ENCODE data around the gene RAPGEF4.
"Not testable (repeated sequence)": the region's sequence is repeated elsewhere in the genome, so short reads cannot be mapped to it uniquely, and the experiment has no call there.

RAPGEF4 gene

GRCh38 chr2:173021939-173022371, 286.3 kb downstream of the RAPGEF4 start:
- intact Hi-C loops (cut with micrococcal nuclease) = loop anchor here (1.0 to 10.0 kb wide), 4 partner anchors 49 to 1323 kb away; no protein-coding TSS in a partner anchor
- H3K27me3 Mint-ChIP-seq = peaks cover 3% of the 10 kb centered on the region
- no peak overlapping the region for H3K4me3 Mint-ChIP-seq

GRCh38 chr2:173023718-173024117, 288.1 kb downstream of the RAPGEF4 start:
- H3K27ac Mint-ChIP-seq = no peak overlapping the region
- H3K36me3 Mint-ChIP-seq (ENCODE audit: low read depth) = no peaks in the 10 kb centered on the region
- no peaks in the 10 kb centered on the region for H3K9me3 Mint-ChIP-seq
- intact Hi-C loops (cut with micrococcal nuclease) = loop anchor here (2.0 to 10.0 kb wide), 3 partner anchors 51 to 1321 kb away; no protein-coding TSS in a partner anchor
- H3K27me3 Mint-ChIP-seq = peaks cover 3% of the 10 kb centered on the region
- peaks cover 7% of the 10 kb centered on the region for H3K4me1 Mint-ChIP-seq (ENCODE audit: low read depth)
- no peak overlapping the region for H3K4me3 Mint-ChIP-seq

More at GRCh38 chr2:173021939-173022371, 286.3 kb downstream of the RAPGEF4 start:
- no peak overlapping the region for H3K27ac Mint-ChIP-seq
- no peaks in the 10 kb centered on the region for H3K9me3 Mint-ChIP-seq
- no peaks in the 10 kb centered on the region for H3K36me3 Mint-ChIP-seq (ENCODE audit: low read depth)
- peaks cover 7% of the 10 kb centered on the region for H3K4me1 Mint-ChIP-seq (ENCODE audit: low read depth)

GRCh38 chr2:173026479-173026878, 290.8 kb downstream of the RAPGEF4 start:
- no peak overlapping the region for H3K4me3 Mint-ChIP-seq
- no peaks in the 10 kb centered on the region for H3K9me3 Mint-ChIP-seq
- intact Hi-C loops (cut with micrococcal nuclease) = loop anchor here (10.0 kb wide), 2 partner anchors 58 to 1318 kb away; no protein-coding TSS in a partner anchor
- peaks cover 6% of the 10 kb centered on the region for H3K4me1 Mint-ChIP-seq (ENCODE audit: low read depth)
- no peak overlapping the region for H3K27ac Mint-ChIP-seq
- peaks cover 6% of the 10 kb centered on the region for H3K27me3 Mint-ChIP-seq
- H3K36me3 Mint-ChIP-seq (ENCODE audit: low read depth) = no peaks in the 10 kb centered on the region

- intact Hi-C loops (cut with micrococcal nuclease) = loop anchor here (1.0 to 10.0 kb wide), 3 partner anchors 57 to 1317 kb away; no protein-coding TSS in a partner anchor
- H3K9me3 Mint-ChIP-seq = no peaks in the 10 kb centered on the region
- no peaks in the 10 kb centered on the region for H3K36me3 Mint-ChIP-seq (ENCODE audit: low read depth)
- H3K27me3 Mint-ChIP-seq = peaks cover 5% of the 10 kb centered on the region
- H3K4me1 Mint-ChIP-seq (ENCODE audit: low read depth) = no peaks in the 10 kb centered on the region
- H3K27ac Mint-ChIP-seq = no peak overlapping the region
- H3K4me3 Mint-ChIP-seq = no peak overlapping the region
Observed at GRCh38 chr2:173027181-173028128, 291.8 kb downstream of the RAPGEF4 start.

- no peaks in the 10 kb centered on the region for H3K9me3 Mint-ChIP-seq
- no peaks in the 10 kb centered on the region for H3K4me1 Mint-ChIP-seq (ENCODE audit: low read depth)
- H3K4me3 Mint-ChIP-seq = no peak overlapping the region
- H3K36me3 Mint-ChIP-seq (ENCODE audit: low read depth) = no peaks in the 10 kb centered on the region
- intact Hi-C loops (cut with micrococcal nuclease) = loop anchor here (10.0 kb wide), 2 partner anchors 57 to 1317 kb away; no protein-coding TSS in a partner anchor
- H3K27me3 Mint-ChIP-seq = peaks cover 5% of the 10 kb centered on the region
- H3K27ac Mint-ChIP-seq = no peak overlapping the region
Observed at GRCh38 chr2:173028141-173028540, 292.5 kb downstream of the RAPGEF4 start.

GRCh38 chr2:173028671-173029070, 293.0 kb downstream of the RAPGEF4 start:
- Mint-ChIP-seq H3K9me3 (no peaks in the 10 kb centered on the region), H3K36me3 (ENCODE audit: low read depth) (no peaks in the 10 kb centered on the region), H3K27me3 (peaks cover 3% of the 10 kb centered on the region), H3K4me3 (no peak overlapping the region), H3K27ac (no peak overlapping the region), H3K4me1 (ENCODE audit: low read depth) (no peaks in the 10 kb centered on the region)
- intact Hi-C loops (cut with micrococcal nuclease) = loop anchor here (10.0 kb wide), 2 partner anchors 56 to 1316 kb away; no protein-coding TSS in a partner anchor

- H3K9me3 Mint-ChIP-seq = no peaks in the 10 kb centered on the region
- H3K4me1 Mint-ChIP-seq (ENCODE audit: low read depth) = peaks cover 5% of the 10 kb centered on the region
- intact Hi-C loops (cut with micrococcal nuclease) = no loop called here
- no peak overlapping the region for H3K27ac Mint-ChIP-seq
- no peaks in the 10 kb centered on the region for H3K36me3 Mint-ChIP-seq (ENCODE audit: low read depth)
- peaks cover 6% of the 10 kb centered on the region for H3K27me3 Mint-ChIP-seq
- H3K4me3 Mint-ChIP-seq = no peak overlapping the region
Observed at GRCh38 chr2:173030561-173031490, 295.2 kb downstream of the RAPGEF4 start.

GRCh38 chr2:173032032-173032431, 296.4 kb downstream of the RAPGEF4 start:
- H3K27ac Mint-ChIP-seq = no peak overlapping the region
- peaks cover 5% of the 10 kb centered on the region for H3K4me1 Mint-ChIP-seq (ENCODE audit: low read depth)
- no peaks in the 10 kb centered on the region for H3K9me3 Mint-ChIP-seq
- H3K27me3 Mint-ChIP-seq = peaks cover 6% of the 10 kb centered on the region
- intact Hi-C loops (cut with micrococcal nuclease) = no loop called here
- no peak overlapping the region for H3K4me3 Mint-ChIP-seq
- no peaks in the 10 kb centered on the region for H3K36me3 Mint-ChIP-seq (ENCODE audit: low read depth)

- no peaks in the 10 kb centered on the region for H3K36me3 Mint-ChIP-seq (ENCODE audit: low read depth)
- intact Hi-C loops (cut with micrococcal nuclease) = no loop called here
- no peak overlapping the region for H3K27ac Mint-ChIP-seq
- no peak overlapping the region for H3K4me3 Mint-ChIP-seq
- H3K4me1 Mint-ChIP-seq (ENCODE audit: low read depth) = peaks cover 5% of the 10 kb centered on the region
- peaks cover 6% of the 10 kb centered on the region for H3K27me3 Mint-ChIP-seq
- H3K9me3 Mint-ChIP-seq = no peaks in the 10 kb centered on the region
Observed at GRCh38 chr2:173033084-173033483, 297.4 kb downstream of the RAPGEF4 start.

- no peak overlapping the region for H3K4me3 Mint-ChIP-seq
- intact Hi-C loops (cut with micrococcal nuclease) = no loop called here
- H3K4me1 Mint-ChIP-seq (ENCODE audit: low read depth) = peaks cover 10% of the 10 kb centered on the region
- H3K27me3 Mint-ChIP-seq = peaks cover 6% of the 10 kb centered on the region
- no peak overlapping the region for H3K27ac Mint-ChIP-seq
- H3K36me3 Mint-ChIP-seq (ENCODE audit: low read depth) = no peaks in the 10 kb centered on the region
- no peaks in the 10 kb centered on the region for H3K9me3 Mint-ChIP-seq
Observed at GRCh38 chr2:173034143-173034542, 298.5 kb downstream of the RAPGEF4 start.

GRCh38 chr2:173037245-173038120, 301.8 kb downstream of the RAPGEF4 start:
- H3K4me1 Mint-ChIP-seq (ENCODE audit: low read depth) = peaks cover 11% of the 10 kb centered on the region
- H3K36me3 Mint-ChIP-seq (ENCODE audit: low read depth) = no peaks in the 10 kb centered on the region
- no peaks in the 10 kb centered on the region for H3K9me3 Mint-ChIP-seq
- peaks cover 2% of the 10 kb centered on the region for H3K27me3 Mint-ChIP-seq
- H3K27ac Mint-ChIP-seq = no peak overlapping the region
- intact Hi-C loops (cut with micrococcal nuclease) = no loop called here
- H3K4me3 Mint-ChIP-seq = no peak overlapping the region

GRCh38 chr2:173038257-173038656, 302.6 kb downstream of the RAPGEF4 start:
- H3K27ac Mint-ChIP-seq; H3K36me3 Mint-ChIP-seq (ENCODE audit: low read depth); H3K9me3 Mint-ChIP-seq; intact Hi-C loops (cut with micrococcal nuclease); H3K4me3 Mint-ChIP-seq; H3K27me3 Mint-ChIP-seq: not testable (repeated sequence)
- H3K4me1 Mint-ChIP-seq (ENCODE audit: low read depth) = peaks cover 18% of the 10 kb centered on the region

- H3K4me3 Mint-ChIP-seq = no peak overlapping the region
- no peak overlapping the region for H3K27ac Mint-ChIP-seq
- intact Hi-C loops (cut with micrococcal nuclease) = loop anchor here (5.0 kb wide), 1 partner anchor 37 kb away; the partner anchor contains the start of gene MAP3K20
- no peaks in the 10 kb centered on the region for H3K36me3 Mint-ChIP-seq (ENCODE audit: low read depth)
- H3K27me3 Mint-ChIP-seq = no peaks in the 10 kb centered on the region
- H3K9me3 Mint-ChIP-seq = no peaks in the 10 kb centered on the region
- H3K4me1 Mint-ChIP-seq (ENCODE audit: low read depth) = peaks cover 19% of the 10 kb centered on the region
Observed at GRCh38 chr2:173040729-173041128, 305.1 kb downstream of the RAPGEF4 start.

Data from dendritic cell treated with granulocyte-macrophage colony-stimulating factor and Interleukin-4, amounts not matched to agents 40 ng/mL and 50 ng/mL, for 4 days (primary cell).